IPS DF 4.7 (cell line): Measurements from ENCODE around the gene STAM2.

Experiments
- DNase-seq: peaks from one replicate; pipeline ENCODE4 v3.0.0-alpha.2; 2013; ENCODE audit warnings: low spot score; ENCODE audit errors: extremely low read depth

The STAM2 gene

DNA sequence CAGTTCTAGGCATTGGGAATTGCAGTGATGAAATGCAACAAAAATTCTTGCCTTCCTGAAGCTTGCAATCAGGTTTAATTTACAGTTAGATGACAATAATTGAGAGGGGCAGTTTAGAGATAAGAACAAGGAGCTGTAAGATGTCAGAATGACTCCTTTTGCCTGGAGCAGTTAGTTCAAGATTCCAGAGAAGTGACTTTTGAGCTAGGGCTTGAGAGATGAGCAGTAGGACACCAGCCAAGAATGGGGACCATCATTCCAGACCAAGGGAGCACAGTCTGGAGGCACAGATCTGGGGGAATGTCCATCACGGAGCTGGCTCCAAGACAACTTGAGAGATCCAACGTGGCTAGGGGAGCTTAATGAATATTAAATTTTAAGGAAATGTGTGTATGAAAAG, 103.6 kb downstream of the STAM2 start:
- DNase-seq, result no peak

DNA sequence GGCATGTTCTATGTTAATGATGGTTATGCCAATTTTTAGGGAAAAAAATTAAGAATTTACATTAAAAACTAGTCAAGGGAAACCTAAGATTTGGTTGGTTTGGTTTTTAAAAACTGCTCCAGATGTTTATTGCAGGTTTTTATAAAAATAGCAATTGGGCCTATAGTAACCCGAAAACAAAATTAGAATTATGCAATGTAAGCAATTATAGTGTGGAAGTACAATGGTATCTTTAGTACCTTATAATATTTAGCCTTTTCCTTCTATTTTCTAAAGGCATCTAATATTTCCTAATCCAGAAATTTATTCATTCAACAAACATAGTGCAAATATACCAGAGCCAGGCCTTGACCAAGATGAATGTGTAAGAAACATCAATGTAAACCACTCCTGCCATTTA, 104.0 kb downstream of the STAM2 start:
- DNase-seq, result no peak

DNA sequence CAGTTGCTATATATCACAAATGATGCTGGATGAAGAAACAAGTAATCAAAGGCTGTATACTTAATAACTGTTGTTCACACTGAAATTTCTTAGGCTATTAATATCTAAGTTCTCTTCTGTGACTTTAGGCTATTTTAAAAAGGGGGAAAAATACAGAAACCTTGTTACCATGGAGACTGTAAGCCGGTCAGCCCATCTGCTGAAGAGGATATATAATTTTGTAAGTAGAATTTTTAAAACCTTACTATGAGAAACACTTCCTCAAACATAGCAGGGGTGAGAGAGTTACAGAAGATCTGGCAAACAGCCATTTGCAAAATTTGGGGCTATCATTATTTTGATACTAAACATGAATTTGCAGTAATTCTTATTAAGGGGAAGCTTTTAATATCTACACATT, 104.5 kb downstream of the STAM2 start:
- no peak for DNase-seq

DNA sequence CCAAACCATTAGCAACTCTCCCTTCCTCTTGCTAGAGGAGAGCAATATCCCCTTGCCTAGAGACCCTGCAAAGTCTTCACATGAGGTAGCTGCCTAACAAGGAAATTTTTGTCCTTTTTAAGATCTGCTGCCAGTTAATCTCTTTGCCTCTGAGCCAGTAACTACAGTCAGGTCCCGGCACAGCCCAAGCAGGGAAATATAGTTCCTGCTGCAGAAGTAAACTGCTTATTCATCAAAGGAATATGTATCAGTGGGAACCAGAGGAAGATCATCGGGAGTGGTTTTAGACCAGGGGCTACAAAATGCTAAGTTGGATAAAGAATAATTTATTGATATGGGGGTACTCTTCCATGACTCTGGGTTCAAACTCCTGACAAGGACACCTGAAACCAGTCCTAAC, 107.3 kb downstream of the STAM2 start:
- no peak for DNase-seq

DNA sequence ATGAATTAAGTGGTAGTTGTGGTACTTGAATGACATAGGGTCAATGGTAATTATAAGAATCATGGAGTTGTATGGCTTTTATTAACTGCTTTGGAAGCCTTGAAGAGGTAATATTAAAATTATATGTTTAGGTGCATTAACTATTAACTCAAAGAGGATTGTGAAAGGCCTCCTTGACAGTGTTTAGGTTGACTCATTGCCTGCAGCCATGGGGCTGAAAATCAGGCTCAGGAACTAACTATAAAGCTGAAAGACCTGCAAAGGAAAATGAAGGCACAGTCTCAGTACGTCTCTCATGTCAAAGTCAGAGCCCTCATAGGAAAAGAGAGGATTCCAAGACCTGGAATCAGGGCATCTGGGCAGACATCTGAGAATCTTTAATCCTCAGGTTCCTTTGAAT, 107.7 kb downstream of the STAM2 start:
- no peak for DNase-seq
